Head of caudate nucleus (tissue), 42 donors: ENCODE data around the gene RAB4B.
"Not testable (repeated sequence)": the region's sequence is repeated elsewhere in the genome, so short reads cannot be mapped to it uniquely, and the experiment has no call there.

Experiments used
- DNase-seq, 42 donors: peaks; one replicate each; pipeline versions ENCODE4 v3.0.0 to v3.0.0-alpha.2; 2020 to 2021; ENCODE audit warnings: mixed read lengths in 7 of 42
- intact Hi-C: fragments of 100-400 bp; cut with DNase I; formaldehyde crosslinking; loops from one replicate; pipeline ENCODE4 v1.15.0; 2022

The RAB4B gene

DNA sequence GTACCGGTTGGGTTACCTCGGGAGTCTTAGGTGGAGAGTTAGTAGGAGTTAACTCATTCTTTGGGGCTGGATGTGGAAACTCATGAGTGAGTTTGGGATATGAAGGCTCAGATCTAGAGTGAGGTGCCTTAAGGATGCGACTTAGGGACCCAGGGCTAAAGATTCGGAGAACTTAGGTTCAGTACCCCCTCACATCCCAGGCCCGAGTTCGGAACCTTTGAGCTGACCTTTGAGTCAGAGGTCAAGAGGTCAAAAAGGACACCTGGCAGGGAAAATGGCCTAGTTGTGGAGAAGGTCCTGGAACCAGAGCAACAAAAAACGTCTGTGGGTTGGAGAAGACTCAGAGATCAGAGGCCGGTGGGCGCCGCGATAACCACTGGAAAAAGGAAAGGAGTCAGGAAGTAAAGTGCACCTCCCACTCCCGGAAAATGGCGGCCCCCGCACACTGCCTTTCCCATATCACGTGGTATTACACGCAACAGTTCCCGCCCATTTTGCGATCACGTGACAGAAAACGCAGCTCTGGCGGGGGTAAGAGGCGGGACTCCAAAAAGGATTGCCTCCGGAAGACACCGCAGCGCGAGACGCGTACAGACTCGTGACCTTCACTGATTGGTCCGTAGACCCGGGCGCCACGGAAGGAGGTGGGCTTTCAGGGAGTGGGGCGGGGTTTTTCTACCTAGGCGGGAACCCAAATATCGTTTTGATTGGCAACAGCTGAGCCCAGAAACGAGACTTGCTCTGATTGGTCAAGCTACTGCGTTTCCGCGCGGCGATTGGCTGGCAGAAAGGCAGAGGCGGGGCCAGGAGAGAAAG lies 27.8 kb upstream of the RAB4B start, which contains the start of gene ACTMAP:
Gene ACTMAP (minus strand): TSS at position 420 of the 816 bp plus-strand sequence. CDS start 674 bp downstream, outside the sequence.
- intact Hi-C loops: loop anchor here (2.0 kb wide), 1 partner anchor 35 kb away; no protein-coding TSS in a partner anchor
- peak; percentile 99 to 100 (median 100) for DNase-seq

DNA sequence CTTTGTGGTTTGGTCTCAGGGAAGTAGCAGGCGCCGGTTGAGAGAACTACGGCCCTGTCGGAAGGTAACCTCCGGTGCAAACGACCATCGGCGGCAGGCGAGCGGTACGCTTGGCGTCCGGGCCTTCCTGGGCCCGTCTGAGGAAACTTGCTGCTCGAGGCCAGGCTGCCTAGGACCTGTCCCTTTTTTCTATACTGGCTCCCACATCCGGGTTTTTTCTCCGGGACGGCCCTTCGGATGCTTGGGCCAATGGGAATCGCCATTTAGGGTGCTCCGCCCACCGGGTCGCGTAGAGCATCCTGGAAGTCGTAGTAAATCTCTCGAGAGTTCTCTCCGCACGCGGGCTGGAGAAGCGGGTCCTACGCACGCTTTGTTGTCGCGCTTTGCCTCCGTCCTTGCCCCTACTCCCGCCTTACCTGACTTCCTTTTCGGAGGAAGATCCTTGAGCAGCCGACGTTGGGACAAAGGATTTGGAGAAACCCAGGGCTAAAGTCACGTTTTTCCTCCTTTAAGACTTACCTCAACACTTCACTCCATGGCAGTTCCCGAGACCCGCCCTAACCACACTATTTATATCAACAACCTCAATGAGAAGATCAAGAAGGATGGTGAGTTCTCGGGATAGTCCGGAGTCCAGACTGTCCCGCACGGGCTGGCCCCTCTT lies 27.0 kb upstream of the RAB4B start, which contains the start of gene SNRPA:
Gene SNRPA (plus strand): TSS at position 330 of the 664 bp plus-strand sequence. CDS start 206 bp downstream, at position 536.
- peak; percentile 94 to 99 (median 98) for DNase-seq
- intact Hi-C loops: loop anchor here (2.0 kb wide), 1 partner anchor 36 kb away; no protein-coding TSS in a partner anchor

DNA sequence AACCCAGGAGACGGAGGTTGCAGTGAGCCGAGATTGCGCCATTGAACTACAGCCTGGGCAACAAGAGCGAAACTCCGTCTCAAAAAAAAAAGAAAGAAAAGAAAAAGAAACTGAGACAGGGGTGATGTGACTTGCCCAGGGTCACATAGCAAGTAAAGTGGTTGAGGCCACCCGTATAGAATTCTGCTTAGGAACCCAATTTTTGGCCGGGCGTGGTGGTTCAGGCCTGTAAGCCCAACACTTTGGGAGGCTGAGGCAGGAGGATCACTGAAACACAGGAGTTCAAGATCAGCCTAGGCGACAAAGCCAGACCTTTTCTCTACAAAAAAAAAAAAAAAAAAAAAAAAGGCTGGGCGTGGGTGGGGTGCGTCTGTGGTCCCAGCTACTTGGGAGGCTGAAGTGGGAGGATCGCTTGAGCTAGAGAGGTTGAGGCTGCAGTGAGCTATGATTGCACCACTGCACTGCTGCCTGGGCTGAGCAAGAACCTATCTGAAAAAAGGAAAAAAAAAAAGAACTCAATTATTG lies 25.7 kb upstream of the RAB4B start:
- intact Hi-C loops: no loop called here
- DNase-seq: no peak

DNA sequence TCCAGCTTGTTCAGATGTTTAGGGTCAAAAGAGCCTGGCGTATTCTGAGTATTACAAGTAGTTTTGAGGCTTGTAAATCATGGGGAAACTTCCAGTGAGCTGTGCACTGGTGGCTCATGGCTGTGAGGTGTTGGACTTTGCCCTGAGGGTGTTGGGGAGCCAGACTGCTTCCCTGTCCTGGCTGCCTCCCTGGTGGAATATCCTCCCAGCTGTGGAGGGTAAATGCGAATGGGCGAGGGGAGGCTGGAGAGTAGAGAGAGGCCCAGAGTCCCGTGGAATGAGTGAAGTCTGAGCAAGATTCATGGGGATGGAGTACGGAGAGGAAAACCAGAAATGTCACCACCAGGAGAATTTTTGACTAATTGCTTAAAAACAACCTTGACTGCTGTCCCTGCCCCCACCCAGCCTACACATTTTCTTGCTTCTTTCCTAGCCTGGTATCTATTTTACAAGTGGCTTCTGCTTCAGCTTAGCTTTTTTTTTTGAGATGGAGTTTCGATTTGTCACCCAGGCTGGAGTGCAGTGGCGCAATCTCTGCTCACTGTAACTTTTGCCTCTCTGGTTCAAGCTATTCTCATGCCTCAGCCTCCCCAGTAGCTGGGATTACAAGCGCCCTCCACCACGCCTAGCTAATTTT lies 23.3 kb upstream of the RAB4B start:
- peak in 39 of 42 donors; percentile 22 to 81 (median 55) for DNase-seq
- intact Hi-C loops: no loop called here

DNA sequence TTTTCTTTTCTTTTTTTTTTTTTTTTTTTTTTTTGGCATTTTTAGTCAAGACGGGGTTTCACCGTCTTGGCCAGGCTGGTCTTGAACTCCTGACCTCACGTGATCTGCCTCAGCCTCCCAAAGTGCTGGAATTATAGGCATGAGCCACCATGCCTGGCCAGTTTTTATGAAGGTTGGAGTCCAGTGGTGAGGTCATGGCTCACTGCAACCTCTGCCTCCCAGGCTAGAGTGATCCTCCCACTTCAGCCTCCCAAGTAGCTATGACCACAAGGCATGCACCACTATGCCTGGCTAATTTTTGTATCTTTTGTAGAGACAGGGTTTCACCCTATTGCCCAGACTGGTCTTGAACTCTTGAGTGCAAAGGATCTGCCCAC lies 22.8 kb upstream of the RAB4B start:
- no peak for DNase-seq
- intact Hi-C loops: no loop called here

DNA sequence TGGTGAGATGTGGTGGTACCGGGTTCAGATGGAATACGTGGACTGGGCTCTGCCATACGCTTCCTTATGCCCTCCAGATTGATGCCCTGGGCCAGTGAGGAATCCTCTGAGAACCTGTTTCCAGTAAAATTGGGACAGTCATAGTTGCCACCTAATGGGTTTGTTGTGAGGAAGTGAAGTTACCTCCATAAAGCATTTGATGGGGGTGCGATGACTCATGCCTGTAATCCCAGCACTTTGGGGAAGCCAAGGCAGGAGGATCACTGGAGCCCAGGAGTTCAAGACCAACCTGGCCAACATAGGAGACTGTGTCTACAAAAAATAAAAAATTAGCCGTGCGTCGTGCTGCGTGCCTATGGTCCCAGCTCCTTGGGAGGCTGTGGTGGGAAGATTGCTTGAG lies 22.3 kb upstream of the RAB4B start:
- intact Hi-C loops: no loop called here

DNA sequence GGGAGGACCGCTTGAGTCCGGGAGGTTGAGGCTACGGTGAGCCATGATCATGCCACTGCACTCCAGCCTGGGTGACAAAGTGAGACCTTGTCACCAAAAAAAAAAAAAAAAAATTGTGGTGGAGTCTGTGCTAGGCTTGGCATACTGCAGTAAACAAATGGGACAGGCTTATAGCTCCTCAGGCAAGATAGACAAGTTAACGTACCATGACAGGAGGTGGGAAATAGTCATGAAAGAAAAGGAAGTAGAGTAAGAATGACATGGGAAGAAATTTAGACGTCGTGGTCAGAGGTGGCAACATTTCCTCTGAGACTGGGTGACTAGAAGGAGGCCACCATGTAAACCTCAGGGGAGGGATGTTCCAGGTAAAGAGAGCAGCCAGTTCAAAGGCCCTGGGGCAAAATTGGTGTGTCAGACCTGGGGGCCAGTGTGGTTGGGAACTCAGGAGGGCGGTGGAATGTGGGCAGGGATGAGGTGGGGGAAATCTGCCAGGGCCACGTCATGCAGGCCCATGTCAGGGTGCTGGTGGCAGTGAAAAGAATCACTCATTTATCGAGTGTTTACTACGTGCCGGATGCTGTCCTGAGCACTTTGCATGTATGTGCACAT lies 21.4 kb upstream of the RAB4B start:
- no peak for DNase-seq
- intact Hi-C loops: no loop called here

More for the DNA sequence above, 22.3 kb upstream of the RAB4B start:
- no peak for DNase-seq

DNA sequence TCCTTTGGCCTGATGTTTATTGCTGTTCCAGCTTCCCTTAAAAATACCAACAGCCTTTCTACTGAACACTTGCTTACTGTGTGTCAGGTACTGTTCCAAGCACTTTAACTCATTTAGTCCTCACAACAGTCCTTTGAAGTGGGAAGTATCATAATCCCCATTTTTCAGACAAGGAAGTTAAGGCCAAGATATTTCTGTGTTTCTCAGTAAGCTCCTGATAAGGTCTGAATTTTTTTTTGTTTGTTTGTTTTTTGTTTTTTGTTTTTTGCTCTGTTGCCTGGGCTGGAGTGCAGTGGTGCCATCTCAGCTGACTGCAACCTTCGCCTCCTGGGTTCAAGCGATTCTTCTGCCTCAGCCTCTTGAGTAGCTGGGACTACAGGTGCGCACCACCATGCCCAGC lies 19.6 kb upstream of the RAB4B start:
- intact Hi-C loops: no loop called here
- DNase-seq: no peak

DNA sequence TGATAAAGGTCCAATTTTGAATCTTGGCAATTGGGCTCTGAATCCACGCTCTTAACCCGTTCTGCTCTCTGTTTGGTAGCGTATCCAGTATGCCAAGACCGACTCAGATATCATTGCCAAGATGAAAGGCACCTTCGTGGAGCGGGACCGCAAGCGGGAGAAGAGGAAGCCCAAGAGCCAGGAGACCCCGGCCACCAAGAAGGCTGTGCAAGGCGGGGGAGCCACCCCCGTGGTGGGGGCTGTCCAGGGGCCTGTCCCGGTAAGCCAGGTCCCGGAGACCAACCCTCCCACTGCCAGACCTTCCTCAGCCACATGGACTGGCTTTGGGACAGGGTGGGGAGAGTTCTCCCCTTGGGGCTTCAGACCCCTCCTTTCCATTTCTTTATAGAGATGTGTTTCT lies 18.7 kb upstream of the RAB4B start:
- intact Hi-C loops: no loop called here
- DNase-seq: no peak

DNA sequence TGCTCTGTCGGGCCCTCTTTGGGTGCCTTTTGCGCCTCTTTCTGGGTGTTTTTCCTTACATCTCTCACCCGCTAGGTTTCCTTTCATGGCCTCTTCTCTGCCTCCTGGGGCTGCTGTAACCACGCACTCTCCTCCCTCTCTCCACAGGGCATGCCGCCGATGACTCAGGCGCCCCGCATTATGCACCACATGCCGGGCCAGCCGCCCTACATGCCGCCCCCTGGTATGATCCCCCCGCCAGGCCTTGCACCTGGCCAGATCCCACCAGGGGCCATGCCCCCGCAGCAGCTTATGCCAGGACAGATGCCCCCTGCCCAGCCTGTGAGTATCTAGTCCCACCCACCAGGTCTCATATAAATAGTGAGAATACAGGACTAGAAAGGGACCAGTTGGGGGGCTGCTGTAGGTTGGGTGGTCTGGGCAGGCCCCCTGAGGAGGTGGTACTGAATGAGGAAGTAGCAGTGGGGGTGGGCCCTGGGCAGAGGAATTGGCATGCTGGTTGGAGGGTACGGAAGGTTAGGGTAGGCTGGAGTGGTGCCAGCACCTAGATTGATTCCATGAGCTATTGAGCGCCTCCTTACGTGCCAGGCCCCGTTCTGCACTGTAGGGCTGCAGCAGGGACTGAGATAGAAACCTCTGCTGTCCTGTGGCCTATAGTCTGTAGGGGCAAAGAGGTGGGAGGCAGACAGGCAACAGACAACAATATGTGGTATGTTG lies 15.1 kb upstream of the RAB4B start:
- intact Hi-C loops: no loop called here
- DNase-seq: peak in 31 of 42 donors; percentile 24 to 75 (median 53)

DNA sequence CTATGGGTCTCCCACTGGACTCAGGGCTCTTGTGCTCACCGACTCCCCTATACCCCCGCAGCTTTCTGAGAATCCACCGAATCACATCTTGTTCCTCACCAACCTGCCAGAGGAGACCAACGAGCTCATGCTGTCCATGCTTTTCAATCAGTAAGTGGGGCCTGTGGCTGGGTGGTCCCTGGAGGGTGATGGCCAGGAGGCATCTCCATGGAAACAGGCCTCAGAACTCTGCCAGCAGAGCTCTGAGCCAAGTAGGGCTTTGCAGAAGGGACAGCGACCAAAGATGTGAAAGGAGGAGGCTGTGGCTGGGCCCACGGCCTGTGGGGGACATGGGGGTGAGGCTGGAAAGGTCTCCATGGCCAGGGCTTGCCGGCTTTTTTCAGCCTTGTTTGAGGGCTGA lies 14.5 kb upstream of the RAB4B start:
- intact Hi-C loops: no loop called here
- DNase-seq: peak in 1 of 42 donors; percentile 9

DNA sequence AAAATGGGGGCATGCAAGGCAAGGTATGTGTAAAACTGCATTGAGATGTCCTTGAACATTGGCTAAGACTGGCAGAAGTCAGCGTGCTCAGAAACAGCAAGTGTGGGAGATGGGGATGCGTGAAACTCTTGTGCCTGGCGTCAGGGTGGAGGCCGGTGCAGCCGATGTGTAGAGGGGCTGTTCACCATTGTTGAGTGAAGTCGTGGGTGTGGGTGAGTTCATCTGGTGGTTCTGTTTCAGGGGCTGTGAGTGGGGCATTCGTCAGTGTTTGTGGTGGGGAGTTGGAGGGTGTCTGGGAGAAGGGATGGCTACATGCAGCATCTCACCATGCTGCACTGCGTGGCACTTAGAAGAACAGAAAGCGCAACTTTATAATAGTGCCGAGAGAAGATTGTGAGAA lies 14.1 kb upstream of the RAB4B start:
- no peak for DNase-seq
- intact Hi-C loops: no loop called here

DNA sequence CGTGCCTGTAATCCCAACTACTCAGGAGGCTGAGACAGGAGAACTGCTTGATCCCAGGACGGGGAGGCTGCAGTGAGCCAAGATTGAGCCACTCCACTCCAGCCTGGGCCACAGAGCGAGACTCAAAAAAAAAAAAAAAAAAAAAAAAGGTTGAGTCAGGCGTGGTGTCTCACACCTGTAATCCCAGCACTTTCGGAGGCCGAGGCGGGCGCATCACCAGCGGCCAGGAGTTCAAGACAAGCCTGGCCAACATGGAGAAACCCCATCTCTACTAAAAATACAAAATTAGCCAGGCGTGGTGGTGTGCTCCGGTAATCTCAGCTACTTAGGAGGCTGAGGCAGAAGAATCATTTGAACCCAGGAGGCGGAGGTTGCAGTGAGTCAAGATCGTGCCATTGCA lies 11.7 kb upstream of the RAB4B start:
- intact Hi-C loops: not testable (repeated sequence)

DNA sequence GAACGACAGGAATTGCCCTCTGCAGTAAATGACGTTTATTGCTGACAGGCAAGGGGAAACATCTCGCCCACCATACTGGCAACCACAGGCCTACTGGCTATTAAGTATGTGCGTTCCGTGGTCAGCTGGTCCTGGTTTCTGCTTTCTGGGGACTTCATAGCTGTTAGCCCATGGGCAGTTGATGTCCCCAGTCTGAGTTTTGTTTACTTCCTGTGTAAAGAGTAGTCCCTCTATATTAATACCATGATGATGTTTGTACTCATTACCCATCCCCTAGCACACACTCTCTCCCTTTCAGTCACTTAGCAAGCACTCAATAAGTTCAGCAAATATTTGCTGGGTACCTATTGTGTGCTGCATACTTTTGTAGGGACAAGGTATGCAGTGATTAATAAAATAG lies 9.2 kb upstream of the RAB4B start:
- intact Hi-C loops: no loop called here
- DNase-seq: no peak

More for the DNA sequence above, 11.7 kb upstream of the RAB4B start:
- not testable (repeated sequence) for DNase-seq

DNA sequence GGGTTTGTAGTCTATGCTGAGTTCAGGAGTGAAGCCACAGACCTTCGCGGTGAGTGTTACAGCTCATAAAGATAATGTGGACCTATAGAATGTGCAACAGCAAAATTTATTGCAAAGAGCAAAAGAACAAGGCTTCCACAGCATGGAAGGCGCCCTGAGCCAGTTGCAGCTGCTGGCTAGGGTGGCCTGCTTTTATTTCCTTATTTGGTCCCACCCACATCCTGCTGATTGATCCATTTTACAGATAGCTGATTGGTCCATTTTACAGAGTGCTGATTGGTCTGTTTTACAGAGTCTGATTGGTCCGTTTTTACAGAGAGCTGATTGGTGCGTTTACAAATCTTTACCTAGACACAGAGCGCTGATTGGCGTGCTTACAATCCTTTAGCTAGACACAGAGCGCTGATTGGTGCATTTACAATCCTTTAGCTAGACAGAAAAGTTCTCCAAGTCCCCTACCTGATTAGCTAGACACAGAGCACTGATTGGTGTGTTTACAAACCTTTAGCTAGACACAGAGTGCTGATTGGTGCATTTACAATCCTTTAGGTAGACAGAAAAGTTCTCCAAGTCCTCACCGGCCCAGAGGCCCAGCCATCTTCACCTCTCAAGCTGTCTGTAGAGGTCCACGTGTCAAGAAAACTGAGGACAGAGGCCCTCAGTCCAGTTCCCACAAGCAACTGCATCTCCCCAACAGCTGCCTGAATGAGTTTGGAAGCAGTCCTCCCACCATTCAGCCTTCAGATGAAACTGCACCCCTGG lies 6.8 kb upstream of the RAB4B start:
- DNase-seq, intact Hi-C loops: not testable (repeated sequence)

DNA sequence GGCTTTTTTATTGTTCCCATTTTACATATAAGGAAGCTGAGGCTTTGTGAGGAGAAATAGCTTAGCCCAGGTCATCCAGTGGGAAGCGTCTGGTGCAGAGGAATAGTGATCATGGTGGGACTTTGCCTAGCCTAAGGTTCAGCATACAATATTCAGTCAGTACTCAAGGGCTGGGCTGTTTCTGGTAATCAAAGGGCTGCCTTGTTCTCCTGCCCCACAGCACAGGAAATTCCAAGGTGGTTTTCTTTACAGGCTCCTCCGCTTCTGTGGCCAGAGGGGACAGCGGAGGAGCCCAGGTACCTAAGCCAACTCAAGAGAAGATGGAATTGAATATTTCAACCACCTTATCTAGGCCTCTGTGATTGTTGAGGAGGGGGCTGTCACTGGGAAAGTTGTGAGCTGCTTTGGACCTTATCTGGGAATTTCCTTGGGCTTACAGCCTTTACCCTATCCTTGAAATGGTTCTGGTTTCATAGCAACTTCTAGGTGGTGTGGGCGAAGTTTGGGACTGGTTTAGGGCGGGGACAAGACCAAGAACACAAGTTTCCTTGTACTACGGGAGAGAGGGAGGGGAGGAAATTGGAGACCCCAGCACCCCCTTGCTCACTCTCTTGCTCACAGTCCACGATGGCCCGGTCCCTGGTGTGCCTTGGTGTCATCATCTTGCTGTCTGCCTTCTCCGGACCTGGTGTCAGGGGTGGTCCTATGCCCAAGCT lies 3.0 kb upstream of the RAB4B start, which contains the start of gene MIA:
Gene MIA (plus strand): TSS at position 606 of the 716 bp plus-strand sequence. CDS start 22 bp downstream, at position 628.
- no peak for DNase-seq
- intact Hi-C loops: no loop called here

DNA sequence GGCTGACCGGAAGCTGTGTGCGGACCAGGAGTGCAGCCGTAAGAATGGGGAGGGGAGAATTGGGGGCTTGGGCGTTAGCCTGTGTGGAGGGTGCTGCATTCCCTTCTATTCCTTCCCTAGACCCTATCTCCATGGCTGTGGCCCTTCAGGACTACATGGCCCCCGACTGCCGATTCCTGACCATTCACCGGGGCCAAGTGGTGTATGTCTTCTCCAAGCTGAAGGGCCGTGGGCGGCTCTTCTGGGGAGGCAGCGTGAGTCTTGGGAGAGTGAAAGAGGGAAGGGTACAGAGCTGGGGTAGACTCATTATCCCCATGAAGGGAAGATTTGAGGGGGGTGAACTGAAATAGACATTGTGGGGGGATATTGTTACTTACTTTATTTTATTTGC lies 2.4 kb upstream of the RAB4B start:
- DNase-seq: no peak
- intact Hi-C loops: no loop called here
